ENCODE measurements around the gene MTMR4.

- no peak for TF ChIP-seq CTCF (IDR thresholded peaks at IDR 0.05; ENCODE audit: low read length)
- TF ChIP-seq EZH2 (IDR thresholded peaks at IDR 0.05; ENCODE audit: borderline replicate concordance, low read length), result no peak
These were observed 46.1 kb upstream of the MTMR4 start for GRCh38 chr17:58560511-58560910.

All from OCI-LY1 (cell line).